Right lobe of liver (tissue), 4 donors: Measurements from ENCODE around the gene ERI3.

Experiments used
- CTCF ChIP-seq, 4 donors: fragments of 200-600 bp in 3 of 4; fragments of 450-650 bp in 1 of 4; IDR thresholded peaks; one replicate each; pipeline versions ENCODE4 v1.5.1 to v1.8.0; 2016 to 2022; ENCODE audit warnings: antibody characterized with exemption in 4 of 4, mild to moderate bottlenecking in 2 of 4
- POLR2A ChIP-seq: fragments of 450-650 bp; IDR thresholded peaks from one replicate; pipeline ENCODE4 v1.6.1; 2017; ENCODE audit warnings: antibody characterized with exemption, mild to moderate bottlenecking
- donor health status: DM: no; HTN: no; CAD: no.
- donor health status: DM: no; HTN: no; CAD: no.
- donor health status: DM: no; HTN: yes; CAD: no.

- no peak for TF ChIP-seq CTCF (IDR thresholded peaks at IDR 0.05)
- no peak for TF ChIP-seq POLR2A
These were observed 52.5 kb downstream of the ERI3 start for GRCh38 chr1:44302541-44302940.
